IMR-90 (cell line): ENCODE measurements around the gene ADAMTS19. TPM values are rescaled to one million over a fixed set of nuclear protein-coding genes. Genes with fewer than 3 reads are reported as not detected.

Source experiments
- ATAC-seq: fragments of 200-7000 bp; cut with Tn5 transposase; 2 replicates; pipeline ENCODE4 v1.9.1; 2020; ENCODE audit warnings: low read depth, mild to moderate bottlenecking, moderate library complexity
- BruUV-seq: library from RNA; stranded (reverse); fragments of 400-500 nt; replicated peaks from 2 replicates; lab custom pipeline; 2021; lab: Mats Ljungman, UMichigan
- CTCF ChIA-PET: fragments of 300-600 bp; formaldehyde crosslinking; extraction: SDS; loops from one replicate; lab custom pipeline; 2021; ENCODE audit warnings: antibody characterized with exemption; lab: Yijun Ruan, JAX
- POLR2A ChIA-PET: fragments of 300-600 bp; sonication (Branson Sonifier 250); formaldehyde crosslinking; loops from one replicate; lab custom pipeline; 2022; ENCODE audit warnings: antibody characterized with exemption; ENCODE audit not compliant: unreplicated experiment; lab: Charles Lee
- DNase-seq: peaks from one replicate; pipeline ENCODE4 v3.0.0; 2013
- H2AFZ ChIP-seq: replicated peaks from 2 replicates; pipeline ENCODE3; 2013; ENCODE audit warnings: low read length, mild to moderate bottlenecking; ENCODE audit not compliant: poor library complexity
- H2AK5ac ChIP-seq: 2 replicates; pipeline ENCODE4 v1.6.1; 2013; ENCODE audit warnings: low read depth, low read length, inconsistent platforms
- H2AK9ac ChIP-seq: replicated peaks from 2 replicates; pipeline ENCODE3; 2013; ENCODE audit warnings: mild to moderate bottlenecking, low read depth, low read length, moderate library complexity; ENCODE audit not compliant: poor library complexity
- H2BK120ac ChIP-seq: 2 replicates; pipeline ENCODE4 v1.6.1; 2013; ENCODE audit warnings: low read depth, low read length, inconsistent platforms
- H2BK15ac ChIP-seq: 3 replicates; pipeline ENCODE4 v1.6.1; 2013; ENCODE audit warnings: low read depth, low read length, inconsistent platforms
- H2BK20ac ChIP-seq: 2 replicates; pipeline ENCODE4 v1.6.1; 2013; ENCODE audit warnings: low read depth, mild to moderate bottlenecking, inconsistent platforms, low read length, moderate library complexity
- H2BK5ac ChIP-seq: 2 replicates; pipeline ENCODE4 v1.6.1; 2013; ENCODE audit warnings: mild to moderate bottlenecking, low read depth, low read length, inconsistent platforms; ENCODE audit not compliant: poor library complexity, severe bottlenecking
- H3K14ac ChIP-seq: replicated peaks from 2 replicates; pipeline ENCODE4 v1.6.1; 2013; ENCODE audit warnings: low read depth, low read length, inconsistent platforms
- H3K18ac ChIP-seq: 2 replicates; pipeline ENCODE4 v1.6.1; 2013; ENCODE audit warnings: low read depth, low read length, control low read depth
- H3K23ac ChIP-seq: 2 replicates; pipeline ENCODE4 v1.6.1; 2013; ENCODE audit warnings: low read depth, low read length, inconsistent platforms
- H3K27ac ChIP-seq: 2 replicates; pipeline ENCODE4 v1.5.1; 2013; ENCODE audit warnings: mild to moderate bottlenecking, control low read depth, low read length; ENCODE audit not compliant: insufficient read depth
- H3K27me3 ChIP-seq: 2 replicates; pipeline ENCODE4 v1.6.1; 2013; ENCODE audit warnings: low read length; ENCODE audit not compliant: control insufficient read depth, insufficient read depth
- H3K36me3 ChIP-seq: 2 replicates; pipeline ENCODE4 v1.6.1; 2013; ENCODE audit warnings: low read length, mixed read lengths; ENCODE audit not compliant: control insufficient read depth, insufficient read depth
- H3K4ac ChIP-seq: 2 replicates; pipeline ENCODE4 v1.6.1; 2013; ENCODE audit warnings: low read depth, low read length, inconsistent platforms
- H3K4me1 ChIP-seq: 2 replicates; pipeline ENCODE4 v1.6.1; 2013; ENCODE audit warnings: low read length, mixed read lengths; ENCODE audit not compliant: control insufficient read depth, insufficient read depth
- H3K4me2 ChIP-seq: 2 replicates; pipeline ENCODE4 v1.6.1; 2013; ENCODE audit warnings: low read depth, mild to moderate bottlenecking, control low read depth, low read length, moderate library complexity
- H3K4me3 ChIP-seq: 2 replicates; pipeline ENCODE4 v1.5.1; 2013; ENCODE audit warnings: low read depth, mild to moderate bottlenecking, control low read depth, low read length, moderate library complexity; ENCODE audit not compliant: insufficient read depth
- H3K56ac ChIP-seq: 2 replicates; pipeline ENCODE4 v1.6.1; 2013; ENCODE audit warnings: low read length, inconsistent platforms; ENCODE audit not compliant: insufficient read depth; ENCODE audit errors: extremely low read depth
- H3K79me1 ChIP-seq, 2 experiments: 2 replicates each; pipeline ENCODE4 v1.6.1; 2013; ENCODE audit warnings: low read length in 2 of 2, inconsistent platforms in 1 of 2, low read depth in 1 of 2
- H3K9ac ChIP-seq: 2 replicates; pipeline ENCODE4 v1.6.1; 2013; ENCODE audit warnings: low read depth, low read length, control low read depth
- H3K9me1 ChIP-seq: 2 replicates; pipeline ENCODE4 v1.6.1; 2013; ENCODE audit warnings: low read length, inconsistent platforms; ENCODE audit not compliant: insufficient read depth
- H3K9me3 ChIP-seq: 2 replicates; pipeline ENCODE4 v1.6.1; 2013; ENCODE audit warnings: low read length; ENCODE audit not compliant: control insufficient read depth, insufficient read depth
- H4K20me1 ChIP-seq: 2 replicates; pipeline ENCODE4 v1.6.1; 2013; ENCODE audit warnings: low read length, inconsistent platforms; ENCODE audit not compliant: insufficient read depth
- H4K5ac ChIP-seq: 2 replicates; pipeline ENCODE4 v1.6.1; 2013; ENCODE audit warnings: mild to moderate bottlenecking, low read depth, low read length, control low read depth
- H4K8ac ChIP-seq, 2 experiments: 2 replicates each; pipeline ENCODE4 v1.6.1; 2013; ENCODE audit warnings: low read depth in 2 of 2, low read length in 2 of 2, control low read depth in 1 of 2, inconsistent platforms in 1 of 2
- H4K91ac ChIP-seq: 2 replicates; pipeline ENCODE4 v1.6.1; 2013; ENCODE audit warnings: low read depth, low read length, inconsistent platforms; ENCODE audit not compliant: insufficient read depth
- BHLHE40 ChIP-seq: fragments of 150-350 bp; IDR thresholded peaks from 2 replicates; pipeline ENCODE4 v1.6.1; 2016; ENCODE audit warnings: mild to moderate bottlenecking, low read depth, low read length
- CEBPB ChIP-seq: IDR thresholded peaks from 2 replicates; pipeline ENCODE4 v1.6.1; 2012; ENCODE audit warnings: low read depth, low read length, improper control_type of control experiment
- CTCF ChIP-seq: conservative IDR thresholded peaks from 2 replicates; pipeline ENCODE4 v1.5.1; 2012; ENCODE audit warnings: mild to moderate bottlenecking, low read depth, low read length, improper control_type of control experiment
- FOS ChIP-seq: fragments of 150-350 bp; IDR thresholded peaks from 2 replicates; pipeline ENCODE4 v1.6.1; 2016; ENCODE audit warnings: low read depth, low read length
- MAFK ChIP-seq: IDR thresholded peaks from 2 replicates; pipeline ENCODE4 v1.6.1; 2012; ENCODE audit warnings: low read depth, low read length, improper control_type of control experiment
- MAZ ChIP-seq: IDR thresholded peaks from 2 replicates; pipeline ENCODE4 v1.6.1; 2012; ENCODE audit warnings: low read depth, mild to moderate bottlenecking, low read length, improper control_type of control experiment, moderate library complexity, borderline replicate concordance
- POLR2A ChIP-seq: IDR thresholded peaks from 2 replicates; pipeline ENCODE4 v1.6.1; 2012; ENCODE audit warnings: mild to moderate bottlenecking, low read depth, low read length
- RAD21 ChIP-seq: IDR thresholded peaks from 2 replicates; pipeline ENCODE4 v1.6.1; 2012; ENCODE audit warnings: low read length, improper control_type of control experiment
- RCOR1 ChIP-seq: IDR thresholded peaks from 2 replicates; pipeline ENCODE4 v1.6.1; 2012; ENCODE audit warnings: mild to moderate bottlenecking, low read length, improper control_type of control experiment; ENCODE audit not compliant: insufficient replicate concordance
- RFX5 ChIP-seq: IDR thresholded peaks from 2 replicates; pipeline ENCODE4 v1.8.0; 2012; ENCODE audit warnings: low read depth, mild to moderate bottlenecking, low read length, moderate library complexity
- SMC3 ChIP-seq: fragments of 150-350 bp; IDR thresholded peaks from 2 replicates; pipeline ENCODE4 v1.6.1; 2016; ENCODE audit warnings: low read depth, mild to moderate bottlenecking, antibody characterized with exemption, low read length, moderate library complexity
- WGBS, 2 experiments: methylation state at CpG; one replicate each; pipeline versions ENCODE4 v1.1.5 to v1.1.7; 2013; ENCODE audit warnings: missing lambda C conversion rate in 2 of 2; ENCODE audit not compliant: insufficient read length in 1 of 2; ENCODE audit errors: extremely low coverage in 2 of 2; 5-methylcytosine and 5-hydroxymethylcytosine counted together
- dilution Hi-C: fragments of 300-500 bp; cut with HindIII; formaldehyde crosslinking; loops from one replicate; pipeline ENCODE4 v1.14.3; 2018; ENCODE audit warnings: low sequenced_read_pairs; ENCODE audit not compliant: unreplicated experiment
- in situ Hi-C: fragments of 300-500 bp; cut with MboI; formaldehyde crosslinking; loops from 3 replicates; pipeline ENCODE4 v1.14.3; 2019; ENCODE audit warnings: low sequenced_read_pairs, inconsistent platforms, mixed read lengths
- intact Hi-C: fragments of 100-400 bp; cut with micrococcal nuclease; formaldehyde crosslinking; loops from 2 replicates; pipeline ENCODE4 v1.10.0; 2022
- polyA plus RNA-seq, 3 experiments: library from polyadenylated mRNA; depleted of rRNA; stranded (reverse); fragments of >200 nt; gene quantifications; 2 replicates each; pipeline ENCODE4 v1.2.3, GENCODE V29; 2012; ENCODE audit warnings: low replicate concordance in 1 of 3
- total RNA-seq: library from RNA; depleted of rRNA; stranded (reverse); fragments of >200 nt; gene quantifications from 2 replicates; pipeline ENCODE4 v1.2.3, GENCODE V29; 2012
- TF ChIP-seq, protein P1 (sequence below): fragments of 150-350 bp; IDR thresholded peaks from 2 replicates; pipeline ENCODE4 v1.6.1; 2016; ENCODE audit warnings: low read depth, mild to moderate bottlenecking, low read length, moderate library complexity, borderline replicate concordance
- TF ChIP-seq, protein P2 (sequence below): fragments of 150-350 bp; IDR thresholded peaks from 2 replicates; pipeline ENCODE4 v1.6.1; 2017; ENCODE audit warnings: mild to moderate bottlenecking, antibody characterized with exemption, low read length, low read depth

Gene ADAMTS19
- total and polyA plus RNA-seq, 2 of the 4 experiments (the other 2 are of a cell fraction), result under 0.01 to 0.17 TPM

- no CpG with 5 or more reads among the region's 2 CpGs for WGBS, 2 experiments
- H3K18ac ChIP-seq, result no peak overlapping the region
- H2BK20ac ChIP-seq, result no peak overlapping the region
- H2AK9ac ChIP-seq, result no peak overlapping the region
- H3K9me1 ChIP-seq, result no peaks in the 10 kb centered on the region
- H3K27ac ChIP-seq, result no peak overlapping the region
- no peak overlapping the region for H3K4me2 ChIP-seq
- no peak overlapping the region for H4K91ac ChIP-seq
- no peaks in the 10 kb centered on the region for H3K79me1 ChIP-seq
- BruUV-seq, result no TSS peak
- in situ Hi-C loops, result no loop called here
- no peak for TF ChIP-seq CEBPB
- no peak for TF ChIP-seq RAD21
- no peak for TF ChIP-seq POLR2A
- no peak for TF ChIP-seq MAFK
- no peak for TF ChIP-seq BHLHE40
- TF ChIP-seq FOS, result no peak
- no peak for TF ChIP-seq RFX5
- TF ChIP-seq, protein P1, sequence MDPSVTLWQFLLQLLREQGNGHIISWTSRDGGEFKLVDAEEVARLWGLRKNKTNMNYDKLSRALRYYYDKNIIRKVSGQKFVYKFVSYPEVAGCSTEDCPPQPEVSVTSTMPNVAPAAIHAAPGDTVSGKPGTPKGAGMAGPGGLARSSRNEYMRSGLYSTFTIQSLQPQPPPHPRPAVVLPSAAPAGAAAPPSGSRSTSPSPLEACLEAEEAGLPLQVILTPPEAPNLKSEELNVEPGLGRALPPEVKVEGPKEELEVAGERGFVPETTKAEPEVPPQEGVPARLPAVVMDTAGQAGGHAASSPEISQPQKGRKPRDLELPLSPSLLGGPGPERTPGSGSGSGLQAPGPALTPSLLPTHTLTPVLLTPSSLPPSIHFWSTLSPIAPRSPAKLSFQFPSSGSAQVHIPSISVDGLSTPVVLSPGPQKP, result no peak
- no peak for TF ChIP-seq MAZ
- TF ChIP-seq RCOR1, result no peak
- TF ChIP-seq, protein P2, sequence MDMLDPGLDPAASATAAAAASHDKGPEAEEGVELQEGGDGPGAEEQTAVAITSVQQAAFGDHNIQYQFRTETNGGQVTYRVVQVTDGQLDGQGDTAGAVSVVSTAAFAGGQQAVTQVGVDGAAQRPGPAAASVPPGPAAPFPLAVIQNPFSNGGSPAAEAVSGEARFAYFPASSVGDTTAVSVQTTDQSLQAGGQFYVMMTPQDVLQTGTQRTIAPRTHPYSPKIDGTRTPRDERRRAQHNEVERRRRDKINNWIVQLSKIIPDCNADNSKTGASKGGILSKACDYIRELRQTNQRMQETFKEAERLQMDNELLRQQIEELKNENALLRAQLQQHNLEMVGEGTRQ, result no peak
- TF ChIP-seq SMC3, result no peak
- TF ChIP-seq CTCF, result no peak
- dilution Hi-C loops, result no loop called here
- no peak overlapping the region for H4K8ac ChIP-seq
- H3K9ac ChIP-seq, result no peak overlapping the region
- no peak overlapping the region for H3K23ac ChIP-seq
- H3K4me1 ChIP-seq, result no peaks in the 10 kb centered on the region
- H3K4me3 ChIP-seq, result no peak overlapping the region
- H2BK15ac ChIP-seq, result no peak overlapping the region
- H3K4ac ChIP-seq, result no peak overlapping the region
- no peaks in the 10 kb centered on the region for H3K9me3 ChIP-seq
- peaks cover 4% of the 10 kb centered on the region for H3K27me3 ChIP-seq
- H3K56ac ChIP-seq, result no peak overlapping the region
- no peaks in the 10 kb centered on the region for H4K20me1 ChIP-seq
- H2AFZ ChIP-seq, result no peak overlapping the region
- DNase-seq (no peak), ATAC-seq (no peak)
- intact Hi-C loops, result no loop called here
- H2AK5ac ChIP-seq, result no peak overlapping the region
- no peak overlapping the region for H2BK5ac ChIP-seq
- H3K14ac ChIP-seq, result no peak overlapping the region
- CTCF ChIA-PET, result no interaction called here
- H3K36me3 ChIP-seq, result no peaks in the 10 kb centered on the region
- POLR2A ChIA-PET, result no interaction called here
- no peak overlapping the region for H4K5ac ChIP-seq
- no peak overlapping the region for H2BK120ac ChIP-seq
Observed at GRCh38 chr5:129454461-129454860, 5.6 kb upstream of the ADAMTS19 start.
